ENCODE results near the gene ZBTB8B.
"Not testable (repeated sequence)": the region's sequence is repeated elsewhere in the genome, so short reads cannot be mapped to it uniquely, and the experiment has no call there.

ZBTB8B gene

DNA sequence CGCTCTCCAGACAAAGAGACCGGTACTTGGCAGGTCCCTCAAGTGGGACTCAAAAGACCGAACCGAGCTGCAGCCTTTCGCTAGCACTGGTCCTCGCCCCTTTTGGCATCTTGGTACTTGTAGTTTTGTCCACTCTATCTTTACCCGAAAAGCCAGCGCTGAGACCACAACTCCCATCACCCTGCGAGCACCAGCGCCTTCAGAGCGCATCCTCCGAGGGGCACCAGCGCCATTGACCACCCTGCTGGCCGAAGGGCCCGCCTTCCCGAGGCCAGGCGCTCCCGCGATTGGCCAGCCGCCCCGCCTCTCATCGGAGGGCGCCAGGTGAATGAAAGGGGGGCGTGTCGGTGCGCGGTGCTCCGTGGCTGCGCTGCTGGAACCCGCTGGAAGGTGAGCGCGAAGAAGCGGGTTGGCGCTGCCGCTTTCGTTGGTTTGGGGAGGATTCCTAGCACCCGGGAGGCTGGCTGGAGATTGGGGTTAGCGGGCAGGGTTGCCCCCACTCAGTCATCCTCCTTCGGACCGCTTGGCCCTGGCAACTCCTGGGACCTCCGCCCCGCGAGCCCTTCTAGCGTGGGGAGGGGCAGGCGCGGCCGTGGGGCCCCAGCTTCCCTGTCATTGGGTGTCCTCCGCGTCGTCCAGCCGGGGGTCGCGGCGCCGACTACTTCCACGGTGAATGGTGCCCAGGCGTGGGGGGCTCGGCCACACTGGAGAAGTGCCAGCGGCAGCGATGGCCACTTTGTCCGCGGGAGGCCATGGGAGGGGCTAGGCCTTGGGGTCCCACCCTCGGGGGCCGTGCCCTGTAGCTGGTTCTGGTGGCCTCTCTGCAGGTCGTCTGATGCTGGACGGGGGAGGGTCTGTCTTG, at the start of gene ZBTB8B:
Gene ZBTB8B (plus strand): TSS at position 357 of the 862 bp plus-strand sequence. CDS start 5,553 bp downstream, outside the sequence.
- DNase-seq = no peak

DNA sequence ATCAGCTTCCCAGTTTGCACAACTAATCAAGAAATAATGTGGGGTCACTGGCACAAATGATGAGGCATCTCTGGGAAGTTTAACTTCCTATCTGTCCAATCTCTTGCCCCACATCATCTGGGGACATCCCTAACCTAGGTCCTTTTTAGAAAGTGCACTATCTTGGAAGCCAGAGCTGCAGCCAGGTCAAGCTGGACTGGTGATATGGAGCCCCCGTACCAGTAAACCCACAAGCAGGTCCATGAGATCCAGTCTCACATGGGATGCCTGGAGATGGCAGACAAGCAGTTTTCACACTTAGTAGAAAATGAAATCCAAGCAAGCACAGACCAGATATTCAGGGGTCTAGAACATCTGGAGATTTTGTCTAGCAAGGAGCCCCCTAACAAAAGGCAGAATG, 43.1 kb upstream of the ZBTB8B start:
- DNase-seq = no peak

DNA sequence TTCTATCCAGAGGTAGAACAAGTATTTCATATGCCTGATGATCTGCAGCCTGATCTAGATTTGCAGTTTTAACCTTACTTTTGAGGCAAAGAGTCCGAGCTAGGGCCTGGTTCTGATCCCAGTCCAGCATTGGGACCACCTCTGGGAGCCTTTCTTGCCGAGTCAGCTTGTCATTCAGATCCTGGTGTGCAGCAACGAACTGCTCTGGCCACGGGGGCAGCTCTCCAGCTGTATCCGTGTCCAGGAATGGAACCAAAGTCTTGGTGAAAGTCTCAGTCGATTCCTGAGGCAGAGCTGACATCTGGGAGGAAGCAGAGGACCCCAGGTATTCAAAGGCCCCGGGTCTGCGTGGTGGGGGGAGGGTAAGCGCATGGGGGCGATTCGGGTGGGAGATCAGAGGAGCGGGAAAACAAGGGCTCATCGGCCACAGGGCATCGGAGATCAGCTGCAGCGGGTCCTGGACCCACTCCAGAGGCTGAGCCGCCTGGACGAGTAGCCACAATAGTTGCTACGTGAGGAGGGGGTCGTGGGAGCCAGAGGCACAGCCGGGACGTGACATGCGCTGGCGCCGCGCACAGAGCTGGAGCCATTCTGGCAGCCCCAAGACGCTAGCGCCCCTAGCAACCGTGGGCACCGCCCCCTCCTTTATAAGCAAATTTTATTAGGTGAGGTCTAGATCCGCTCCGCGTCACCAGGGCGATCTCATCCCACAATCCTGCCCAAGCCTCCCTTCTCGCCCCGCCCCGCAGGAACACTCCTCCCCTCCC, 38.2 kb upstream of the ZBTB8B start:
- no peak for DNase-seq

DNA sequence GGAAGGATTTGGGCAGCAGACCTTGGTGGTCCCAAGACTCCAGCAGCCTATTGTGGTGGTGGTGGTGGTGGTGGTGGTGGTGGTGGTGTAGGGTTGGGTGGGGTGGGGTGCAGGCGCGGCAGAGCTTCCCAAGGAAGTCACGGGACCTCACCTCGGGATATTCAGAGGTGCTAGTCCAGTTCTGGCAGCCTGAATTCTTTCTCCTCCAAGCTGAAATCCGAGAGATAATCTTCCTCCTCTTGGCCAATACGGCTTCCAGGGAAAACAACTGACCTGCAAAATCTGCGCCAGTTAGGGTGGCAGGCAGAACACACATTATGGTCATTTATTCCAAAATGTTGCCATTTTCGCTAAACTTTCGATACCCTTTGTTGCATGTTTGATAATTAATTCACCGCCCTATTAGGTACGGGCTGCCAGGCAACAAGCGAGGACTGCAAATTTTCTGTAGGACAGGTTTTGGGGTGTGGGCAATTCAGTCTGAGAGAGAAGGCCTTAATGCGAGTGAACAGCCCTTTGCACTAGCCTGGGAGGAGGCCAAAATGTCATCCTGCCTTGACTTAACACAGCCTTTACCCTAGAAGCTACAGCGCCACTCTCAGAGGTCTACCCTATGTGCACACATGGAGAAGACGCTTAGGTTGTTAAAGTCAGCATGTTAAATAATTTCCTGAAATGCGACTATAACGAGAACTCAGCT, 37.5 kb upstream of the ZBTB8B start:
- no peak for DNase-seq

DNA sequence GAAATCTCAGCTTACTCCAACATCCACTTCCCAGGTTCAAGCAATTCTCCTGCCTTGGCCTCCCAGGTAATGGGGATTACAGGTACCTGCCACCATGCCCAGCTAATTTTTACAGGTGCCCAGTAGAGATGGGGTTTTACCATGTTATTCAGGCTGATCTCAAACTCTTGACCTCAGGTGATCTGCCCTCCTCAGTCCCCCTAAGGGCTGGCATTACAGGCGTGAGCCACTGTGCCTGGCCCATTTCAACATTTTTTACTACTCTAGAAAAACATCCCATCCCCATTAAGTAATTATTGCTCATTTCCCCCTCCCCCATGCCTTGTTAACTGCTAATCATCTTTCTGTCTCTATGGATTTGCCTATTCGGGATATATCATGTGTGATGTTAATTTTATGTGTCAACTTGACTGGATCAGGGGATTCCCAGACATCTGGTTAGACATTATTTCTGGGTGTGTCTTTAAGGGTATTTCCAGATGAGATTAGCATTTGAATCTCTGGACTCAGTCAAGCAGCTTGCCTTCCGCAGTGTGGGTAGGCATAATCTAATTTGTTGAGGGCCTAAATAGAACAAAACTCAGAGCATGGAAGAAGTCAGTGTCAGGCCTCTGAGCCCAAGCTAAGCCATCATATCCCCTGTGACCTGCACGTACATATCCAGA, 33.0 kb upstream of the ZBTB8B start:
- DNase-seq = no peak

DNA sequence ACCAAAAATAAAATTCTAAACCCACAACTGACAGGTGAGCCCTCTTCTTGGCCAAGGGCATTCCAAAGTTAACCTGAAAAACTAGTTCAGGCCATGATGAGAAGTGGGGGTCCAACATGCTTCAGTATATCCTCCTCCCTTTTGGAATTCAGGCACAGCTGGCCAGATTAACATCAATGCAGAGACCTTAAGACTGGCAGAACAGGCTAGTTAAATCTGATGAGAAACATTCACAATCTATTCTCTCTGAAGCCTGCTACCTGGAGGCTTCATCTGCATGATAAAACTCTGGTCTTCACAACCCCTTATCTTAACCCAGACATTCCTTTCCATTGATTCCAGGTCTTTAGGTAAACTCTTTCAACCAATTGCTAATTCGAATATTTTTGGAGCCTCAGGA, 26.7 kb upstream of the ZBTB8B start:
- DNase-seq = no peak

DNA sequence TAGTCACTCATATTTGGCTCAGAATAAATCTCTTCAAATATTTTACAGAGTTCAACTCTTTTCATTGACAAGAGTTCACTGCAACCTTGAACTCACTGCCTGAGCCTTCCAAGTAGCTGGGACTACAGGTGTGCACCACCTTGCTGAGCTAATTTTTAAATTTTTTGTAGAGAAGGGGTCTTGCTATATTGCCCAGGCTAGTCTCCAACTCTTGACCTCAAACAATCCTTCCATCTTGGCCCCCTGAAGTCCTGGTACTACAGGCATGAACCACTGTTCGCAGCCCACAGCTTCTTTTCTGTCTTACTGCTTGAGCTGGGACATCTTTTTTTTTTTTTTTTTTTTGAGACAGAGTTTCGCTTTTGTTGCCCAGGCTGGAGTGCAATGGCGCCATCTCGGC, 26.1 kb upstream of the ZBTB8B start:
- not testable (repeated sequence) for DNase-seq

DNA sequence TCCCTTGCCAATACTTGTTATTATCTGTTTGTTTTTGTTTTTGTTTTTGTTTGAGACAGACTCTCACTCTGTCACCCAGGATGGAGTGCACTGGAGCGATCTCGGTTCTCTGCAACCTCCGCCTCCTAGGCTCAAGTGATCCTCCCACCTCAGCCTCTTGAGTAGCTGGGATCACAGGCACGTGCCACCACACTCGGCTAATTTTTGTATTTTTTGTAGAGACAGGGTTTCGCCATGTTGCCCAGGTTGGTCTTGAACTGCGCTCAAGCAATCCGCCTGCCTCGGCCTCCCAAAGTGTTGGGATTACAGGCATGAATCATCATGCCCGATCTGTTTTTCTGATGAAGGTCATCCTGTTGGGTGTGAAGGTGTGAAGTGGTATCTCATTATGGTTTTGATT, 23.4 kb upstream of the ZBTB8B start:
- DNase-seq = not testable (repeated sequence)

DNA sequence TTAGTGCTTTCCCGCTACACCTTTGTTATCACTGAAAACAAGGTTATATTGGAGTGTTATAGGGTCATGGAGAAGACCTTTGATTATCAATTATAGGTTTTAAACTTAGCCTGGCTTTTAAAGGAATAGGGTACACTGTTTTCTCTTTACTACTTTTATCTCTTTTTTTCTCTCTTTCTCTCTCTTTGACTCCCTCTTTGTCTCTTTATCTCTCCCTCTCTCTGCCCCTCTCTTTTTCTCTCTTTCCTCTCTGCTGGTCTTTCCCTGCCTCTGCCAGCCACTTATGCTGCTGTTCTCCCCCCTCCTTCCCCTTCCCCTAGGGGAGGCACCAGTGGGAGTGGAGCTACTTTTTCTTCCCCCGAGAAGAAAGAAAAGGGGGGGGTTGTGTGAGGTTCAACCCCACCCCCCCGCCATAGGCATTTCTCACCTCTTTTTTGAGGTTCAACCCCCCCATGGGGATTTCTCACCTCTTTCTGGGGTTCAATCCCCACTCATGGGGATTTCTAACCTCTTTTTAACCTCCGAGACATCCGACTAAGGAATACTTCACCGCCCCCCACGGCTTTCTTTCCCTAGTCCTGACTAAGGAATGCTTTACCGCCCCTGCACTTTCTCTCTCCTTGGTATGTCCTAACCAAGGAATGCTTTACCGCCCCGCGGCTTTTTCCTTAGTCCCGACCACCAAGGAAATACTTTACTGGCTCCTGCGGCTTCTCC, 17.2 kb upstream of the ZBTB8B start:
- no peak for DNase-seq

DNA sequence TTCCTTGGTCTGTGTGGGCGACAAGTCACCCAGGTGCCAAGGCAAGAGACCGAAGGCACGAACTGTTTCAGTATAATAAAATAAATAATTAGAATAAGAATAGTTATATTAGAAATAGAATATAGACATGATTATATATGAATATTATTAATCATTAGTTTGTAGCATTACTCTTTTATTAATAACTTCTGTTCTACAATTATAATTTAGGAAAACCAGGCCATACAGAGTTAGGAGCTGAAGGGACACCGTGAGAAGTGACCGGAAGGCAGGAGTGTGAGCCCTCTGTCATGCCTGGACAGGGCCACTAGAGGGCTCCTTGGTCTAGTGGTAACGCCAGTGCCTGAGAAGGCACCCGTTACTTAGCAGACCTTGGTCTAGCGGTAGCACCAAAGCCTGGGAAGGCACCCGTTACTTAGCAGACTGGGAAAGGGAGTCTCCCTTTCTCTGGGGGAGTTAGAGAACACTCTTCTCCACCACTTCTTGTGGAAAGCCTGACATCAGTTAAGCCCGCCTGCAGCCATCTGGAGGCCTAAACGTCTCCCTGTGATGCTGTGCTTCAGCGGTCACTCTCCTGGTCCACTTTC, 16.6 kb upstream of the ZBTB8B start:
- DNase-seq = peak; percentile 68

DNA sequence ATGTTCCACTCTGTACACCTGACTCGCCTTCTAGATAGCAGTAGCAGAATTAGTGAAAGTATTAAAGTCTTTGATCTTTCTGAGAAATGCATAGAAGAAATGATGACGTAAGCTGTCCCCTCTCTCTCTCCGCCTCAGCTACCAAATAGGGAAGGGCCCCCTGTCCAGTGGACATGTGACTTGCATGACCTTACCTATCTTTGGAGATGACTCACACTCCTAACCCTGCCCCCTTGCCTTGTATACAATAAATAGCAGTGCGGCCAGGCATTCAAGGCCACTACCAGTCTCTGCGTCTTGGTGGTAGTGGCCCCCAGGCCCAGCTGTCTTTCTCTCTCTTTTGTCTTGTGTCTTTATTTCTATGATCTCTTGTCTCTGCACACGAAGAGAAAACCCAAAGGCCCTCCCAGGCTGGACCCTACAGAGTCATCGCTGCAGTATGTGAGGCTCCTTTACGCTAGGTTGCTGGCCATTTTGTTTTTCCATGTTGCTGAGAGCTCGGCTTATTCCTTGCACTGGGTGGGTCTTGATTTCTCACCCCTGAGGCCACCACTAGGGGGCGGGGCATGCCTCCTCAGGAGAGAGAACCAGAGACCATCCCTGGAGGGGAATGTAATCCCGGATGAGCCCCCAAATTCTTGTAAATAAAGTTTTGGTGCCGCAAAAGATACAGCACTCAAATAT, 16.0 kb upstream of the ZBTB8B start:
- no peak for DNase-seq

DNA sequence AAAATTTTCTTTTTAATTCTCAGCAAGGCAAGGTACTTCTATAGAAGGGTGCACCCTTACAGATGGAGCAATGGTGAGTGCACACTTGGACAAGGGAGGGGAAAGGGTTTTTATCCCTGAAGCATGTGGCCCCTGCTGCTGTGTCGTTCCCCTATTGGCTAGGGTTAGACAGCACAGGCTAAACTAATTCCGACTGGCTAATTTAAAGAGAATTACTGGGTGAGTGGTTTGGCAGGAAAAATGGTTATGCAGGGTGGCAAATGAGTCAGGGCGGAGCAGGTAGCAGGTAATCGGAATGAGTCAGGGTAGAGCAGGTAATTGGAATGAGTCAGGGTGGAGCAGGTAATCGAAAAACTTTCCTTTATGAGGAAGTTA, 15.4 kb upstream of the ZBTB8B start:
- not testable (repeated sequence) for DNase-seq

DNA sequence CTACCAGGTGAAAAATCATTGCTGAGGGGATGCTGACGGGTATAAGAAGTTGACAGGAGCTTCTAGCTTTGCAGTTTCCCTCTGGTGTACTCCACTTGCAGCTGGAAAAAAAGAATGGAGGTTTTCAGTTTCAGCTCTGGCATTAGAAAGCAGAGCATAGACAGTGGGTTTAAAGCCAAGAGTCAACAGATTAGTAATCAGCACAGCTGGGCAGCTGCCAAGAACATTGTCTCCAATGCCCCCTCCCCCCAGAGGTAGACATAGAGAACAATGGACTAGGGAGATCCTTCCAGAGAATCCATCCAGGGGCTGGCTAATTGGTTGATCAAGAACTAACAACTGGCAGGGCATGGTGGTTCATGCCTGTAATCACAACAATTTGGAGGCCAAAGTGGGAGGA, 10.1 kb upstream of the ZBTB8B start:
- DNase-seq = no peak

DNA sequence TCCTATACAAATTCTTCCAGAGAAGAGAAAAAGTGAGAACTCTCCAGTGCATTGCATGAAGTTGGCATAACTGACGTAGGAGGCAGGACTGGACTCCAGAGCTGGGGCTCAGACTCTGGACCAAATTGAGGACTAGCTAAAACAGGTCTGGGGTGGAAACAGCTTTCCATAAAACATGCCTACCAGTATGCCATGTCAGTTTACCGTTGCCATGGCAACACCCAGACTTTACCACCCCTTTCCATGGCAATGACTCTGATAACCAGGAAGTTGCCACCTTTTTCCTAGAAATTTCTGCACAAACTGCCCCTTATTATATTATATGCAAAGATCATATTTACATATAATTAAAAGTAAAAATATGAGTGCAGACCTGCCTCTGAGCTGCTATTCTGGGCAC, 8.9 kb upstream of the ZBTB8B start:
- no peak for DNase-seq

DNA sequence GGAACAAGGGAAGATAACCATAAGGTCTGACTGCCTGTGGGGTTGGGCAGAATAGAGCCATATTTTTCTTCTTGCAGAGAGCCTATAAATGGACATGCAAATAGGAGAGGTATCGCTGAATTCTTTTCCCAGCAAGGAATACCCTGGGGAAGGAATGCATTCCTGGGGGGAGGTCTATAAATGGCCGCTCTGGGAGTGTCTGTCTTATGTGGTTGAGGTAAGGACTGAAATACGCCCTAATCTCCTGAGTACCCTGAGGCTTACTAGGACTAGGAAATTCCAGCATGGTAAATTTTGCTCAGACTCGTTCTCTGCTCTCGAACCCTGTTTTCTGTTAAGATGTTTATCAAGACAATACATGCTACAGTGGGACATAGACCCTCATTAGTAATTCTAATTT, 6.1 kb upstream of the ZBTB8B start:
- not testable (repeated sequence) for DNase-seq

DNA sequence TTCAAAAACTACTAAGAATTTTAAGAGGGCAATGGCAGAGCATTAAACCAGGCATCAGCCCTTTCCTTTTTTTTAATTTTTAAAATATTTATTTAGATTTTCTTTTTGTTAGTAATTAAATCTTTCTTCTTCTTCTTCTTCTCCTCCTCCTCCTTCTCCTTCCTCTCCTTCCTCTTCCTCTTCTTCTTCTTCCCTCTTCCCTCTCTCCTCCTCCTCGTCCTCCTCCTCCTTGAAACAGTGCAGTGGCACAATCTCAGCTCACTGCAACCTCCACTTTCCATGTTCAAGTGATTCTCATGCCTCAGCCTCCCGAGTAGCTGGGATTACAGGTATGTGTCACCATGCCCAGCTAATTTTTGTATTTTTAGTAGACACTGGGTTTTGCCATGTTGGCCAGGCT, 1.9 kb upstream of the ZBTB8B start:
- DNase-seq = not testable (repeated sequence)

DNA sequence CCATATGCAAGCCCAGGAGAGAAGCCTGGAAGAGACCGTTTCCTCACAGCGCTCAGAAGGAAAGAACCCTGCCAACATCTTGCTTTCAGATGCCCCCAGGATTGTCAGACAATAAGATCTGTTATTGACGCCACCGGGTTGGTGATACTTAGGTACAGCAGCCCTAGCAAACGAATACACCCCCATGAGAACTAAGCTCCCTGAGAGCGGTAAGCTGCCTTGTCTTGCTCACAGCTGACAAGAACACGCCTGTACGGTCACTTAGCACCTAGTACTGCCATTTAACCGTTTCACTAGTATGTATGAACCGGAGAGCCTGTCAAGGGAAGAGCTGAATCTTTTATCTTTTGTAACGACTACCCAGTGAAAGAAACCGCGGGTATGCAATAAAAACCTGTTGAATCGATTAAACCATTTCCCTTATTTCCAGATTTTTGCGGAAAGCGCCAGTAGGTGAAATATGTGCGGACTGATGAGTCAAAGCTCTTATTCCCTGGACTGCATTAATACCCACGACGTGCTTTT, 619 bp upstream of the ZBTB8B start:
- DNase-seq = no peak

DNA sequence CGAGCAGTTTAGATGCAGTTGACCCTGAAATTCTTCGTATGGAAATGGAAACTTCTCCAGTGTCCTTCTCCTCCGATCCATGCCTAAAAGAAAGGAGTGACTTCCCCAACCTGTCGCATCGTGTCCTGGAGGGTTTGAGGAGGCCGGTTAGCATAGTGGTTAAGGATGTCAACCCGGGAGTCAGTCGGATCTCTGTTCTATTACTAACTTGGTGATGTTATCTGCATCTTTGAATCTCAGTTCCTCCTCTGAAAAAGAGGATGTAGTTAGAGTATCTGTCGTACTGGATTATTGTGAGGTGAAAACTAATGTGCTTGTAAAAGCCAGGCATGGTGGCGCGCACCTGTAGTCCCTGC, 684 bp downstream of the ZBTB8B start:
- no peak for DNase-seq

DNA sequence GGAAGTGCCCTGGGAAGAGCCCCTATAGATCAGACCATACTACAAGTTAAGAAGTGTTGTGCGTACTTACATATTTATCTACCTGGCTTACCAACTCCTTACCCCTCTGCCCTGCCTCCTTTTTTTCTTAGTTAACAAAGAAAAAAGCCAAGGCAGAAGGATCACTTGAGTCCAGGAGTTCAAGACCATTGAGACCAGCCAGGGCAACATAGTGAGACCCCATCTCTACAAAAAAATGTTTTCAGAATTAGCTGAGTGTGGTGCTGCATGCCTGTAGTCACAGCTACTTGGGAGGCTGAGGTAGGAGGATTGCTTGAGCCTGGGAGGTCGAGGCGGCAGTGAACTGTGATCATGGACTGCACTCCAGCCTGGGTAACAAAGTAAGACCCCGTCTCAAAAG, 1.9 kb downstream of the ZBTB8B start:
- no peak for DNase-seq

DNA sequence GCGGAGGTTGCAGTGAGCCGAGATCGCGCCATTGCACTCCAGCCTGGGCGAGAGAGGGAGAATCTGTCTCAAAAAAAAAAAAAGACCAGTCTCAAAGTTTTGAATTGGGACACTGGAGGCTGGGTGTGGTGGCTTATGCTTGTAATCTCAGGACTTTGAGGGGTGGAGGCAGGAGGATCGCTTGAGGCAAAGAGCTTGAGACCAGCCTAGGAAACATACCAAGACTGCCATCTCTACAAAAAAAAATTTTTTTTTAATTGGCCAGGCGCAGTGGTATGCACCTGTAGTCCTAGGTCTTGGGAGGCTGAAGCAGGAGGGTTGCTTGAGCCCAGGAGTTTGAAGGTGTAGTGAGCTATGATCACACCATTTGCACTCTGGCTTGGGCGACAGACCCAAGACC, 3.9 kb downstream of the ZBTB8B start:
- no peak for DNase-seq

DNA sequence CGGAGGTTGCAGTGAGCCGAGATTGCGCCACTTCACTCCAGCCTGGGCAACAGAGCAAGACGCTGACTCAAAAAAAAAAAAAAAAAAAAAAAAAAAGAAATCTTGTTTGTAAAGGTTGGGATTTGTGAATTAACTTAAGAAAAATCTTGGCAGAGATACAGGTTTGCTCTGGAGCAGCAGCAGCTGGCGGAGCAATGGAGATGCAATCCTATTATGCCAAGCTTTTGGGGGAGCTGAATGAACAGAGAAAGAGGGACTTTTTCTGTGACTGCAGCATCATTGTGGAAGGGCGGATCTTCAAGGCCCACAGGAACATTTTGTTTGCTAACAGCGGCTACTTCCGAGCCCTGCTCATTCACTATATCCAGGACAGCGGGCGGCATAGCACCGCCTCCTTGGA, 5.6 kb downstream of the ZBTB8B start:
- no peak for DNase-seq

Data from T1000 (cell line).